Measurements from ENCODE around the gene PCYOX1L.

DNA sequence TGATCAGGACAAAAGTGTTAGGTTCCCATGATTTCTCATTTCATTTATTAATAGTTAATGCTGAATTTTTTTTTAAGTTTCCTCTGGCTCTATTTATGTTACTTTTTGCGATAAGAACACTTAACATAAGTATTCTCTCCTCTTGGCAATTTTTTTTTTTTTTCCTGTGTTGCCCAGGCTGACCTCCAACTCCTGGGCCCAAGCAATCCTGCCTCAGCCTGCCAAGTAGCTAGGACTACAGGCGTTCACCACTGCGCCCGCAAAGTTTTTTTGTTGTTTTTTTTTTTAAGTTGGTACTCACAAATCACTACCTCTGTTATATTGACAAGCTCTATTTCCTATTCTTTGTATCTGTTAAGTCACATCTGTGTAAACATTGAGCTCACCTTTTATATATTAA, 5.7 kb upstream of the PCYOX1L start:
- TF ChIP-seq POLR2A (IDR thresholded peaks at IDR 0.05; ENCODE audit: low read depth, low read length) (no peak), TAF1 (IDR thresholded peaks at IDR 0.05; ENCODE audit: borderline replicate concordance, low read depth, low read length) (no peak)

Measured in GM12892 (cell line).